OCI-LY1 (cell line): Measurements from ENCODE around the gene MPZ.

Experiments
- CTCF ChIP-seq: fragments of 200-600 bp; sonication (generic), shearing (Covaris generic); IDR thresholded peaks from 2 replicates; pipeline ENCODE4 v1.5.1; 2017; ENCODE audit warnings: mild to moderate bottlenecking, antibody characterized with exemption, low read length, moderate library complexity, mixed read lengths
- EZH2 ChIP-seq: fragments of 200-600 bp; sonication (generic), shearing (Covaris generic); IDR thresholded peaks from 2 replicates; pipeline ENCODE4 v1.8.0; 2017; ENCODE audit warnings: borderline replicate concordance, mixed run types, mild to moderate bottlenecking, antibody characterized with exemption, low read length, moderate library complexity, mixed read lengths

- no peak for TF ChIP-seq CTCF
- no peak for TF ChIP-seq EZH2
Observed at GRCh38 chr1:161287482-161288054, 22.2 kb downstream of the MPZ start.
